Measurements from ENCODE around the gene ONECUT1.

- TF ChIP-seq SP1 (CRISPR knock-in tag; conservative IDR thresholded peaks at IDR 0.05) (no peak), IRF2 (CRISPR knock-in tag; IDR thresholded peaks at IDR 0.05; ENCODE audit: borderline replicate concordance, low read depth) (no peak), CREM (CRISPR knock-in tag; IDR thresholded peaks at IDR 0.05) (no peak), CTCF (IDR thresholded peaks at IDR 0.05) (no peak), SMAD3 (CRISPR knock-in tag; IDR thresholded peaks at IDR 0.05; ENCODE audit: borderline replicate concordance) (no peak)
Observed at GRCh38 chr15:52733088-52733487, 57.0 kb downstream of the ONECUT1 start.
